Gastroesophageal sphincter (tissue), 4 donors: ENCODE results near the gene SMYD4. TPM values are rescaled to one million over a fixed set of nuclear protein-coding genes. Genes with fewer than 3 reads are reported as not detected.
"Not testable (repeated sequence)": the region's sequence is repeated elsewhere in the genome, so short reads cannot be mapped to it uniquely, and the experiment has no call there.

Source experiments
- ATAC-seq: fragments of 150-250 bp; one replicate; pipeline ENCODE4 v1.9.1; 2016; ENCODE audit warnings: mild to moderate bottlenecking, moderate library complexity
- H3K27ac ChIP-seq, 4 donors: fragments of 200-600 bp; sonication (generic) in 3 of 4; 1 replicate in 3 of 4; 2 replicates in 1 of 4; pipeline ENCODE4 v1.5.1; 2016 to 2019
- H3K27me3 ChIP-seq: fragments of 200-600 bp; sonication (generic); one replicate; pipeline ENCODE4 v1.5.1; 2019
- H3K36me3 ChIP-seq, 2 donors: fragments of 200-600 bp; sonication (generic); one replicate each; pipeline ENCODE4 v1.5.1; 2019; ENCODE audit warnings: control low read depth in 1 of 2
- H3K4me1 ChIP-seq, 3 donors: fragments of 200-600 bp; sonication (generic); 1 replicate in 2 of 3; 2 replicates in 1 of 3; pipeline ENCODE4 v1.5.1; 2016 to 2019; ENCODE audit warnings: control low read depth in 2 of 3
- H3K4me3 ChIP-seq, 2 donors: fragments of 200-600 bp; sonication (generic); one replicate each; pipeline ENCODE4 v1.5.1; 2019; ENCODE audit warnings: mild to moderate bottlenecking in 1 of 2, moderate library complexity in 1 of 2
- H3K9me3 ChIP-seq, 3 donors: fragments of 200-600 bp; sonication (generic); one replicate each; pipeline ENCODE4 v1.5.1; 2017 to 2019; ENCODE audit warnings: control low read depth in 2 of 3
- EP300 ChIP-seq: sonication (generic); formaldehyde crosslinking; IDR thresholded peaks from one replicate; pipeline ENCODE4 v1.6.1; 2017; ENCODE audit warnings: antibody characterized with exemption, mild to moderate bottlenecking
- POLR2A ChIP-seq, 2 donors: fragments of 450-650 bp; IDR thresholded peaks; one replicate each; pipeline ENCODE4 v1.6.1; 2017; ENCODE audit warnings: antibody characterized with exemption in 2 of 2, mild to moderate bottlenecking in 2 of 2, moderate library complexity in 1 of 2
- POLR2AphosphoS5 ChIP-seq: sonication (generic); formaldehyde crosslinking; IDR thresholded peaks from one replicate; pipeline ENCODE4 v1.6.1; 2017; ENCODE audit warnings: antibody characterized with exemption
- WGBS, 2 donors: methylation state at CpG; one replicate each; pipeline ENCODE4 v1.1.5; 2018; ENCODE audit warnings: low coverage in 1 of 2; 5-methylcytosine and 5-hydroxymethylcytosine counted together
- total RNA-seq, 4 donors: library from RNA; depleted of rRNA; stranded (reverse); fragments of >200 nt; gene quantifications; one replicate each; pipeline ENCODE4 v1.1.0, GENCODE V29; 2016
- TF ChIP-seq, protein P1 (sequence below), 4 experiments: fragments of 200-600 bp in 2 of 4; fragments of 450-650 bp in 2 of 4; sonication (generic) in 1 of 4; IDR thresholded peaks; one replicate each; pipeline ENCODE4 v1.5.1; 2017 to 2019; ENCODE audit warnings: antibody characterized with exemption in 4 of 4, mild to moderate bottlenecking in 2 of 4, moderate library complexity in 2 of 4

SMYD4 gene
- total RNA-seq, 4 donors from 2014 or later, result 8.1 to 14.0 (median 11.0) TPM

DNA sequence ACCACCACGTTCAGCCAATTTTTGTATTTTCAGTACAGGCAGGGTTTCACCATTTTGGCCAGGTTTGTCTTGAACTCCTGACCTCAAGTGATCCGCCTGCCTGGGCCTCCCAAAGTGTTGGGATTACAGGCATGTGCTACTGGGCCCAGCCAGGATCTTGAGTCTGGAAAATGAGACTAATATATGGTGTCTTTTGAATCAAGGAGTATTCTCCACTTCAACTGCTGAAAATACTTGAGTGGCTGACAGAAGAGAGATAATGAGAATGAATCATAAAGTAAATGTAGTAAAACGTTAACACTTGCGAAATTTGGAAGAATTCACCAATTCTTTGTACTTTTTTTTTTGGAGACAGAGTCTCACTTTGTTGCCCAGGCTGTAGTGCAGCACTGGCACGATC, 16.6 kb downstream of the SMYD4 start:
- no peaks in the 10 kb centered on the region for H3K27me3 ChIP-seq
- TF ChIP-seq, protein P1, sequence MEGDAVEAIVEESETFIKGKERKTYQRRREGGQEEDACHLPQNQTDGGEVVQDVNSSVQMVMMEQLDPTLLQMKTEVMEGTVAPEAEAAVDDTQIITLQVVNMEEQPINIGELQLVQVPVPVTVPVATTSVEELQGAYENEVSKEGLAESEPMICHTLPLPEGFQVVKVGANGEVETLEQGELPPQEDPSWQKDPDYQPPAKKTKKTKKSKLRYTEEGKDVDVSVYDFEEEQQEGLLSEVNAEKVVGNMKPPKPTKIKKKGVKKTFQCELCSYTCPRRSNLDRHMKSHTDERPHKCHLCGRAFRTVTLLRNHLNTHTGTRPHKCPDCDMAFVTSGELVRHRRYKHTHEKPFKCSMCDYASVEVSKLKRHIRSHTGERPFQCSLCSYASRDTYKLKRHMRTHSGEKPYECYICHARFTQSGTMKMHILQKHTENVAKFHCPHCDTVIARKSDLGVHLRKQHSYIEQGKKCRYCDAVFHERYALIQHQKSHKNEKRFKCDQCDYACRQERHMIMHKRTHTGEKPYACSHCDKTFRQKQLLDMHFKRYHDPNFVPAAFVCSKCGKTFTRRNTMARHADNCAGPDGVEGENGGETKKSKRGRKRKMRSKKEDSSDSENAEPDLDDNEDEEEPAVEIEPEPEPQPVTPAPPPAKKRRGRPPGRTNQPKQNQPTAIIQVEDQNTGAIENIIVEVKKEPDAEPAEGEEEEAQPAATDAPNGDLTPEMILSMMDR (IDR thresholded peaks at IDR 0.05), result no peak
- TF ChIP-seq POLR2A (IDR thresholded peaks at IDR 0.05) (no peak), POLR2AphosphoS5 (no peak), EP300 (no peak)
- no peak overlapping the region for H3K27ac ChIP-seq
- H3K9me3 ChIP-seq, result no peaks in the 10 kb centered on the region
- ATAC-seq, result no peak
- no peak overlapping the region for H3K4me3 ChIP-seq
- H3K4me1 ChIP-seq, result no peaks in the 10 kb centered on the region
- H3K36me3 ChIP-seq, result peaks cover 0 to 48% of the 10 kb centered on the region in 2 donors
- WGBS, 2 donors, result 79 to 88% methylated on average over 4 to 5 of the region's 5 CpGs

GRCh38 chr17:1810450-1811103, 19.1 kb downstream of the SMYD4 start:
- no peaks in the 10 kb centered on the region for H3K27me3 ChIP-seq

DNA sequence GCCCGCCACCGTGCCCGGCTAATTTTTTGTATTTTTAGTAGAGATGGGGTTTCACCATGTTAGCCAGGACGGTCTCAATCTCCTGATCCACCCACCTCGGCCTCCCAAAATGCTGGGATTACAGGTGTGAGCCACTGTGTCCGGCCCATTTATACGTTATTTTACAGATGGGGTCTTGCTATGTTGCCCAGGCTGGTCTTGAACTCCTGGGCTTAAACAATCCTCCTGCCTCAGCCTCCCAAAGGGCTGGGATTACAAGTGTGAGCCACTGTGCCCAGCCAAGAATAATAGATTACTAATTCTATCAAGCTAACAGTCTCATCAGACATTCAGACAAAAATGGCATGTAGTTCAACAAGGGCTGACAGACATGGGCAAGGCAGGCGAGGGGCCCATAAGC, 19.9 kb downstream of the SMYD4 start:
- H3K27ac ChIP-seq, H3K27me3 ChIP-seq, H3K4me3 ChIP-seq, ATAC-seq, H3K4me1 ChIP-seq, H3K9me3 ChIP-seq: not testable (repeated sequence)
- H3K36me3 ChIP-seq, result peaks cover 0 to 63% of the 10 kb centered on the region in 2 donors
- 94 to 100% methylated on average over 4 to 5 of the region's 8 CpGs for WGBS, 2 donors

More at GRCh38 chr17:1810450-1811103, 19.1 kb downstream of the SMYD4 start:
- Histone ChIP-seq H3K36me3 (peaks cover 0 to 61% of the 10 kb centered on the region in 2 donors), H3K9me3 (no peaks in the 10 kb centered on the region), H3K4me1 (no peaks in the 10 kb centered on the region), H3K4me3 (no peak overlapping the region), H3K27ac (no peak overlapping the region)
- TF ChIP-seq, protein P1 (IDR thresholded peaks at IDR 0.05), result no peak
- TF ChIP-seq POLR2AphosphoS5 (no peak), EP300 (no peak), POLR2A (IDR thresholded peaks at IDR 0.05) (no peak)
- 70 to 83% methylated on average over 2 to 3 of the region's 20 CpGs for WGBS, 2 donors
- no peak for ATAC-seq

GRCh38 chr17:1808644-1809043, 21.1 kb downstream of the SMYD4 start:
- no peak overlapping the region for H3K27ac ChIP-seq
- H3K9me3 ChIP-seq, result no peaks in the 10 kb centered on the region
- ATAC-seq, result no peak
- no peak overlapping the region for H3K4me3 ChIP-seq
- peaks cover 0 to 64% of the 10 kb centered on the region in 2 donors for H3K36me3 ChIP-seq
- H3K4me1 ChIP-seq, result no peaks in the 10 kb centered on the region
- H3K27me3 ChIP-seq, result no peaks in the 10 kb centered on the region
- 65 to 83% methylated on average over 2 of the region's 2 CpGs for WGBS, 2 donors
- no peak for TF ChIP-seq POLR2AphosphoS5
- TF ChIP-seq EP300, result no peak
- TF ChIP-seq POLR2A (IDR thresholded peaks at IDR 0.05), result no peak
- TF ChIP-seq, protein P1 (IDR thresholded peaks at IDR 0.05), result no peak

DNA sequence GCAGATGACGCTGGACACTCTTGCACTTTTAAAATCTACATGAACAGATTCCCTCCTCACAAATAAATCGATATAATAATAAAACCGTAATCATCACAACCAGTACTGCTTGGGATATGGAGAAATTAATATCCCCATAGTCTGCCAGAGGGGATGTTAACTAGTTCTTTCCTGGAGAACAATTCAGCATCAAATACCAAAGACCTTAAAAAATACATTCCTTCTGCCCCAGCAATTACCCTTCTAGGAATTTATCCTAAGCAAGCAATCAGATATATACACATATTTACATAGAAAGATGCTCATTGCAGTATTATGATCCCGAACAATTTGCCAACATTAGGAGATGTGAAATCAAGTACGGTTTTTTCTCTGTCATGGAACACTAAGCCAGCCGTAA, 21.8 kb downstream of the SMYD4 start:
- ATAC-seq, result no peak
- TF ChIP-seq EP300 (no peak), POLR2A (IDR thresholded peaks at IDR 0.05) (no peak), POLR2AphosphoS5 (no peak)
- WGBS, 2 donors, result 89 to 97% methylated on average over 6 of the region's 6 CpGs
- Histone ChIP-seq H3K36me3 (peaks cover 0 to 65% of the 10 kb centered on the region in 2 donors), H3K4me1 (no peaks in the 10 kb centered on the region), H3K27ac (no peak overlapping the region), H3K9me3 (no peaks in the 10 kb centered on the region), H3K27me3 (no peaks in the 10 kb centered on the region), H3K4me3 (no peak overlapping the region)

GRCh38 chr17:1803280-1803679, 26.4 kb downstream of the SMYD4 start:
- no peaks in the 10 kb centered on the region for H3K27me3 ChIP-seq
- no peak overlapping the region for H3K27ac ChIP-seq
- 73 to 85% methylated on average over 3 to 5 of the region's 6 CpGs for WGBS, 2 donors
- no peak for TF ChIP-seq POLR2A (IDR thresholded peaks at IDR 0.05)
- no peak for TF ChIP-seq POLR2AphosphoS5
- TF ChIP-seq, protein P1 (IDR thresholded peaks at IDR 0.05), result no peak
- TF ChIP-seq EP300, result no peak
- no peaks in the 10 kb centered on the region for H3K9me3 ChIP-seq
- H3K36me3 ChIP-seq, result peaks cover 0 to 65% of the 10 kb centered on the region in 2 donors
- H3K4me3 ChIP-seq, result no peak overlapping the region
- H3K4me1 ChIP-seq, result no peaks in the 10 kb centered on the region
- ATAC-seq, result no peak
